Stomach (tissue), 9 donors: ENCODE measurements around the gene GJB4. TPM values are rescaled to one million over a fixed set of nuclear protein-coding genes. Genes with fewer than 3 reads are reported as not detected.

Experiments used
- DNase-seq, 2 donors: peaks; one replicate each; pipeline versions ENCODE4 v3.0.0 to v3.0.0-alpha.2; 2013 to 2019
- H3K27ac ChIP-seq, 5 donors: fragments of 200-600 bp in 4 of 5; sonication (generic) in 4 of 5; one replicate each; pipeline ENCODE4 v1.5.1; 2013 to 2019; ENCODE audit warnings: mild to moderate bottlenecking in 1 of 5, moderate library complexity in 1 of 5
- H3K27me3 ChIP-seq, 3 donors: fragments of 200-600 bp; sonication (generic); one replicate each; pipeline ENCODE4 v1.5.1; 2017 to 2019; ENCODE audit warnings: mixed run types in 1 of 3
- H3K36me3 ChIP-seq, 4 donors: fragments of 200-600 bp; sonication (generic); 1 replicate in 3 of 4; 2 replicates in 1 of 4; pipeline ENCODE4 v1.5.1; 2016 to 2019
- H3K4me1 ChIP-seq, 4 donors: fragments of 200-600 bp; sonication (generic); one replicate each; pipeline ENCODE4 v1.5.1; 2016 to 2019
- H3K4me3 ChIP-seq, 4 donors: fragments of 200-600 bp; sonication (generic) in 3 of 4; one replicate each; pipeline ENCODE4 v1.5.1; 2016 to 2019; ENCODE audit warnings: mild to moderate bottlenecking in 1 of 4
- H3K9me3 ChIP-seq, 4 donors: fragments of 200-600 bp; sonication (generic); one replicate each; pipeline ENCODE4 v1.5.1; 2016 to 2019
- CTCF ChIP-seq, 7 experiments: fragments of 450-650 bp in 4 of 7; fragments of 200-600 bp in 3 of 7; sonication (generic) in 3 of 7; IDR thresholded peaks; one replicate each; pipeline ENCODE4 v1.5.1; 2016 to 2019; ENCODE audit warnings: antibody characterized with exemption in 7 of 7, control low read depth in 2 of 7, mild to moderate bottlenecking in 1 of 7
- EP300 ChIP-seq: sonication (generic); formaldehyde crosslinking; IDR thresholded peaks from one replicate; pipeline ENCODE4 v1.6.1; 2017; ENCODE audit warnings: antibody characterized with exemption
- POLR2A ChIP-seq, 4 donors: fragments of 450-650 bp; IDR thresholded peaks; one replicate each; pipeline ENCODE4 v1.6.1; 2016; ENCODE audit warnings: antibody characterized with exemption in 4 of 4, control low read depth in 2 of 4, mild to moderate bottlenecking in 1 of 4, moderate library complexity in 1 of 4
- POLR2AphosphoS5 ChIP-seq, 3 donors: sonication (generic); formaldehyde crosslinking; IDR thresholded peaks; one replicate each; pipeline ENCODE4 v1.6.1; 2016; ENCODE audit warnings: antibody characterized with exemption in 3 of 3
- WGBS, 5 donors: extraction: QIAGEN DNeasy Blood & Tissue Kit in 3 of 5; methylation state at CpG; one replicate each; pipeline versions ENCODE4 v1.1.5 to v1.1.7; 2013 to 2018; 5-methylcytosine and 5-hydroxymethylcytosine counted together
- intact Hi-C: fragments of 100-400 bp; cut with DNase I; formaldehyde crosslinking; loops from one replicate; pipeline ENCODE4 v1.15.1; 2023; ENCODE audit warnings: low total_unique reads
- polyA plus RNA-seq, 3 donors: library from polyadenylated mRNA; stranded (reverse); fragments of 200-250 nt; gene quantifications; one replicate each; pipeline ENCODE4 v1.2.3, GENCODE V29; 2013
- total RNA-seq, 5 donors: library from RNA; depleted of rRNA; stranded (reverse); fragments of >200 nt; gene quantifications; one replicate each; pipeline versions ENCODE4 v1.1.0 to v1.2.3, GENCODE V29; 2014 to 2016
- donor health status: healthy with polysubstance abuse.
- donor health status: Bipolar disorder and iron deficiency.
- donor health status: healthy.

GJB4 gene
- total and polyA plus RNA-seq, 8 donors, result 0.06 to 1.2 (median 0.18) TPM; not detected in 5

DNA sequence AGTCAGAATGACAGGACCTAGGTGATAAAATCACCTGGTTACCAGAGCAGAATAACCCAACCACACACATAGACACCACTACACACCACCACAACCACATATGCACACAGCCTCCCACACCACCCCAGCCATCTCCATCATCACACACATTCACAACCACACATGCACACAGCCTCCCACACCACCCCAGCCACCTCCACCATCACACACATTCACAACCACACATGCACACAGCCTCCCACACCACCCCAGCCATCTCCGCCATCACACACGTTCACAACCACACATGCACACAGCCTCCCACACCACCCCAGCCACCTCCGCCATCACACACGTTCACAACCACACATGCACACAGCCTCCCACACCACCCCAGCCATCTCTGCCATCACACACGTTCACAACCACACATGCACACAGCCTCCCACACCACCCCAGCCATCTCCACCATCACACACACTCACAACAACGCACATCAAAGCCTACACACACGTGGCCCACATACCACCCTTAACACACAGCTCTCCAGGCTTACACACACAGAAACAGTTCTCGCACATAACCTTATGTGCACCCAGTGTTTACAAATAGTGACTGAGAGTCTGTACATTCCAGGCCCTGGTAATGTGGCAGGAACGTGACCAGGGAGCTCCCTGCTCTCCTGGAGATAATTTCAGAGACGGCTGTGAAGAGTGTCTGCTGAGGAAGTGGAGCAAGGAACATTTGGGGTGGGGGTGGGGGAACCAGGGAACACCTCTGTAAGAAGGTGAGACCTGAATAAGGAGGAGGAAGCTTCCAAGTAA is 18.2 kb downstream of the GJB4 start:
- H3K36me3 ChIP-seq, result no peaks in the 10 kb centered on the region

DNA sequence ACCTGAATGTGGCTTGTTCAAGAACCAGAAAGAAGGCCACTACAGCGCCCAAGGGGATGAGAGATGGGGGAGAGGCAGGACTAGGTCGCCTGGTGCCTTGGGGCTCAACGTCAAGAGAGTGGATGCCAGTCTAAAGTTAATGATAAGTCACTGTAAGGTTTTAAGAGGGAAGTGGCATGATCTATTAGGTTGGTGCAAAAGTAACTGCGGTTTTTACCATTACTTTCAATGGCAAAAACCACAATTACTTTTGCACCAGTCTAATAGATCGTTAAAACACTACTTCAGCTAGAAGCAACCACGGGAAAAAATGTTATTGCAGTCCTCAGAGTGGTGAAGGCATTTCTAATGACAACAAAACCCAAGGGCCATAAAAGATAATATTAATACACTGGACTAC is 18.8 kb downstream of the GJB4 start:
- no peak for DNase-seq
- Histone ChIP-seq H3K27ac (no peak overlapping the region), H3K36me3 (no peaks in the 10 kb centered on the region), H3K4me1 (peaks cover 14 to 26% (median 23%) of the 10 kb centered on the region in 4 donors), H3K27me3 (peaks cover 6 to 80% (median 24%) of the 10 kb centered on the region in 3 donors), H3K4me3 (no peak overlapping the region), H3K9me3 (no peaks in the 10 kb centered on the region)
- WGBS, 5 donors, result 80 to 90% (median 84%) methylated on average over 6 of the region's 6 CpGs
- TF ChIP-seq CTCF (IDR thresholded peaks at IDR 0.05) (no peak), POLR2A (IDR thresholded peaks at IDR 0.05) (no peak), EP300 (no peak), POLR2AphosphoS5 (IDR thresholded peaks at IDR 0.05) (no peak)
- intact Hi-C loops, result no loop called here

More for the DNA sequence above, 18.2 kb downstream of the GJB4 start:
- 37 to 57% (median 48%) methylated on average over 10 of the region's 10 CpGs for WGBS, 5 donors
- TF ChIP-seq CTCF (IDR thresholded peaks at IDR 0.05), result no peak
- no peak for TF ChIP-seq EP300
- TF ChIP-seq POLR2AphosphoS5 (IDR thresholded peaks at IDR 0.05), result no peak
- TF ChIP-seq POLR2A (IDR thresholded peaks at IDR 0.05), result no peak
- intact Hi-C loops, result no loop called here
- Histone ChIP-seq H3K27ac (no peak overlapping the region), H3K4me3 (no peak overlapping the region), H3K9me3 (no peaks in the 10 kb centered on the region), H3K4me1 (peaks cover 14 to 24% (median 20%) of the 10 kb centered on the region in 4 donors), H3K27me3 (peaks cover 6 to 74% (median 24%) of the 10 kb centered on the region in 3 donors)
- DNase-seq, result no peak

GRCh38 chr1:34779005-34779404 is 19.5 kb downstream of the GJB4 start:
- no peak for DNase-seq
- WGBS, 5 donors, result 63 to 93% (median 86%) methylated on average over 5 of the region's 5 CpGs
- Histone ChIP-seq H3K4me1 (peaks cover 14 to 31% (median 23%) of the 10 kb centered on the region in 4 donors), H3K27me3 (peaks cover 6 to 84% (median 24%) of the 10 kb centered on the region in 3 donors), H3K36me3 (no peaks in the 10 kb centered on the region), H3K27ac (no peak overlapping the region), H3K4me3 (no peak overlapping the region), H3K9me3 (no peaks in the 10 kb centered on the region)
- intact Hi-C loops, result no loop called here
- TF ChIP-seq POLR2A (IDR thresholded peaks at IDR 0.05) (no peak), POLR2AphosphoS5 (IDR thresholded peaks at IDR 0.05) (no peak), EP300 (no peak), CTCF (IDR thresholded peaks at IDR 0.05) (no peak)

GRCh38 chr1:34779526-34779925 is 20.0 kb downstream of the GJB4 start:
- intact Hi-C loops, result no loop called here
- 76 to 85% (median 81%) methylated on average over 5 of the region's 5 CpGs for WGBS, 5 donors

More at GRCh38 chr1:34779526-34779925, 20.0 kb downstream of the GJB4 start:
- no peaks in the 10 kb centered on the region for H3K9me3 ChIP-seq
- no peak overlapping the region for H3K27ac ChIP-seq
- no peak for DNase-seq
- no peak overlapping the region for H3K4me3 ChIP-seq
- no peaks in the 10 kb centered on the region for H3K36me3 ChIP-seq
- peaks cover 14 to 32% (median 23%) of the 10 kb centered on the region in 4 donors for H3K4me1 ChIP-seq
- TF ChIP-seq POLR2AphosphoS5 (IDR thresholded peaks at IDR 0.05), result no peak
- TF ChIP-seq CTCF (IDR thresholded peaks at IDR 0.05), result no peak
- no peak for TF ChIP-seq EP300
- no peak for TF ChIP-seq POLR2A (IDR thresholded peaks at IDR 0.05)
- peaks cover 6 to 79% (median 24%) of the 10 kb centered on the region in 3 donors for H3K27me3 ChIP-seq
